Loucy (cell line): ENCODE measurements around the gene TTPAL.
A peak's percentile ranks its signal among the peaks of the same experiment; 100 is the strongest.

Source experiments
- H2AFZ ChIP-seq: fragments of 200-600 bp; sonication (generic); 2 replicates; pipeline ENCODE4 v1.6.0; 2016; ENCODE audit warnings: antibody characterized with exemption, mild to moderate bottlenecking, low read length, moderate library complexity
- H3F3A ChIP-seq: fragments of 200-600 bp; 2 replicates; pipeline ENCODE4 v1.6.0; 2016; ENCODE audit warnings: antibody characterized with exemption, low read depth, mild to moderate bottlenecking
- H3K27me3 ChIP-seq: fragments of 200-600 bp; sonication (generic); 2 replicates; pipeline ENCODE4 v1.6.1; 2014; ENCODE audit warnings: low read length, mild to moderate bottlenecking; ENCODE audit not compliant: insufficient read depth, poor library complexity, severe bottlenecking
- H3K36me3 ChIP-seq: fragments of 200-600 bp; sonication (generic); 2 replicates; pipeline ENCODE4 v1.6.1; 2016; ENCODE audit warnings: low read length; ENCODE audit not compliant: insufficient read depth
- H3K4me1 ChIP-seq: fragments of 200-600 bp; sonication (generic); 2 replicates; pipeline ENCODE4 v1.5.1; 2014; ENCODE audit warnings: low read length, mild to moderate bottlenecking; ENCODE audit not compliant: insufficient read depth, poor library complexity, severe bottlenecking
- H3K4me2 ChIP-seq: fragments of 200-600 bp; sonication (generic); 2 replicates; pipeline ENCODE4 v1.6.0; 2014; ENCODE audit warnings: antibody characterized with exemption, low read length, low read depth, mild to moderate bottlenecking; ENCODE audit not compliant: poor library complexity, severe bottlenecking
- H3K4me3 ChIP-seq: fragments of 200-600 bp; sonication (generic); 2 replicates; pipeline ENCODE4 v1.5.1; 2014; ENCODE audit warnings: low read length, mild to moderate bottlenecking, mixed read lengths; ENCODE audit not compliant: poor library complexity, severe bottlenecking
- H3K79me2 ChIP-seq: fragments of 200-600 bp; sonication (generic); 2 replicates; pipeline ENCODE4 v1.6.1; 2014; ENCODE audit warnings: low read length; ENCODE audit not compliant: insufficient read depth
- H3K9ac ChIP-seq: fragments of 200-600 bp; sonication (generic); 2 replicates; pipeline ENCODE4 v1.6.0; 2014; ENCODE audit warnings: mild to moderate bottlenecking, low read depth, low read length, moderate library complexity; ENCODE audit not compliant: poor library complexity, severe bottlenecking
- H3K9me2 ChIP-seq: fragments of 200-600 bp; sonication (generic); replicated peaks from 2 replicates; pipeline ENCODE4 v1.6.1; 2016; ENCODE audit warnings: low read depth, low read length, mixed read lengths
- H3K9me3 ChIP-seq: fragments of 200-600 bp; sonication (generic); 2 replicates; pipeline ENCODE4 v1.6.1; 2014; ENCODE audit warnings: mild to moderate bottlenecking, antibody characterized with exemption, low read length, low read depth; ENCODE audit not compliant: insufficient read depth
- H4K20me1 ChIP-seq: fragments of 200-600 bp; sonication (generic); 2 replicates; pipeline ENCODE4 v1.6.0; 2014; ENCODE audit warnings: antibody characterized with exemption, low read length, mild to moderate bottlenecking; ENCODE audit not compliant: insufficient read depth, poor library complexity, severe bottlenecking
- CTCF ChIP-seq: fragments of 200-600 bp; sonication (generic); conservative IDR thresholded peaks from 2 replicates; pipeline ENCODE4 v1.5.1; 2014; ENCODE audit warnings: mild to moderate bottlenecking, antibody characterized with exemption, low read length
- EZH2phosphoT487 ChIP-seq: fragments of 200-600 bp; IDR thresholded peaks from 2 replicates; pipeline ENCODE4 v1.6.1; 2018; ENCODE audit warnings: antibody characterized with exemption, mild to moderate bottlenecking, moderate library complexity, borderline replicate concordance

Gene TTPAL

GRCh38 chr20:44445742-44446710 lies 29.6 kb upstream of the TTPAL start:
- Histone ChIP-seq H2AFZ (no peak overlapping the region), H3K9me3 (no peaks in the 10 kb centered on the region), H3K36me3 (no peaks in the 10 kb centered on the region), H3F3A (no peaks in the 10 kb centered on the region), H3K27me3 (no peaks in the 10 kb centered on the region), H3K9me2 (no peaks in the 10 kb centered on the region), H3K4me1 (no peaks in the 10 kb centered on the region), H3K4me3 (no peak overlapping the region), H3K4me2 (no peak overlapping the region), H4K20me1 (no peaks in the 10 kb centered on the region), H3K9ac (no peak overlapping the region), H3K79me2 (no peaks in the 10 kb centered on the region)
- no peak for TF ChIP-seq EZH2phosphoT487

GRCh38 chr20:44447827-44448419 lies 27.8 kb upstream of the TTPAL start:
- H3K9ac ChIP-seq, result no peak overlapping the region
- H3K79me2 ChIP-seq, result no peaks in the 10 kb centered on the region
- H3K27me3 ChIP-seq, result no peaks in the 10 kb centered on the region
- no peaks in the 10 kb centered on the region for H3K36me3 ChIP-seq
- H3K4me3 ChIP-seq, result no peak overlapping the region
- no peaks in the 10 kb centered on the region for H3F3A ChIP-seq
- H4K20me1 ChIP-seq, result no peaks in the 10 kb centered on the region
- H2AFZ ChIP-seq, result no peak overlapping the region
- TF ChIP-seq EZH2phosphoT487 (no peak), CTCF (no peak)
- H3K9me3 ChIP-seq, result no peaks in the 10 kb centered on the region
- H3K4me1 ChIP-seq, result no peaks in the 10 kb centered on the region
- H3K9me2 ChIP-seq, result no peaks in the 10 kb centered on the region
- H3K4me2 ChIP-seq, result no peak overlapping the region

- Histone ChIP-seq H3K4me3 (no peak overlapping the region), H3K79me2 (no peaks in the 10 kb centered on the region)
Measured at GRCh38 chr20:44448753-44449546, 26.7 kb upstream of the TTPAL start.

More at GRCh38 chr20:44448753-44449546, 26.7 kb upstream of the TTPAL start:
- H4K20me1 ChIP-seq, result no peaks in the 10 kb centered on the region
- H3K4me1 ChIP-seq, result no peaks in the 10 kb centered on the region
- H3K36me3 ChIP-seq, result no peaks in the 10 kb centered on the region
- no peaks in the 10 kb centered on the region for H3F3A ChIP-seq
- H3K9me2 ChIP-seq, result no peaks in the 10 kb centered on the region
- no peak overlapping the region for H2AFZ ChIP-seq
- no peak overlapping the region for H3K4me2 ChIP-seq
- TF ChIP-seq CTCF (peak; percentile 73), EZH2phosphoT487 (no peak)
- no peak overlapping the region for H3K9ac ChIP-seq
- no peaks in the 10 kb centered on the region for H3K27me3 ChIP-seq
- no peaks in the 10 kb centered on the region for H3K9me3 ChIP-seq
